Amygdala (tissue), 56 donors: ENCODE results near the gene SORCS2.

Experiments
- DNase-seq, 56 donors: peaks; one replicate each; lab custom pipeline; 2025; lab: John Stamatoyannopoulos, UW

SORCS2 gene

DNA sequence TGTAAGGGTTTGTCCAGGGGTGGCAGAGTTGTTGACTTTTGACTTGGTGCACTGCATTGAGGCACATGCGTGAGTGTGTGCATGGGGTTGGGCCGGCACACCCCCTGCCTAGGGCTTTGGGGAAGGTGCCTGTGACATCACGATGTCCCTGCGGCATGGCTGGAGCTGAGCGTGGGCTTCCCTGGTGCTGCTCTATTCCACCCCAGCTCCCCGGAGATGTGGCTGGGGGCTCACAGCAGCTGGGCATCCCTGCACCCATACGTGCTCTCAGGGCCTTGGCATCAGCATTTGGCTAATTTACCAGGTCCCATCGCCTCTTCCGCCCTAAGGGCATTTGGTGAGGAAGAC, 236.7 kb downstream of the SORCS2 start:
- DNase-seq, result no peak

DNA sequence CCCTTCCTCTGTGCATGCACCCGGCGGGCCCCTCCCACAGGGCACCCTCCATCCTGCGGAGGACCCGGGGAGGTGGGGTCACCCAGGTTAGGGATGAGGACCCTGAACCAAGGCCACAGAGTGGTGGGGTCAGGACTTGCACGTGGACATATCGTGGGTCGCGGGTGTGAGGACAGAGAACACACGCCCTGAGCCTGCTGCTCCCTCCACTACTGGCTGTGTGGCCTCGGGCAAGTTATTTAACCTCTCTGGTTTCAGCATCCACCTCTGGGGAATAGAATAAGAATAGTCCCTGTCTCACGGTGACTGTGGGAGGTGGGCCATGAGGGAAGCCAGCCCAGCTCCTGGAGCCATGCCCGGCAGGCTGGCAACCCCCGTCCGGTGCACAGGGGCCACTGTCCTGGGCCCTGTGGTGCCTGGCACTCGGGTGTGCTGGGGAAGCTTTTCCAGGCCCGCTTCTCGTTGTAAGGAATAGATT, 237.3 kb downstream of the SORCS2 start:
- DNase-seq, result no peak

DNA sequence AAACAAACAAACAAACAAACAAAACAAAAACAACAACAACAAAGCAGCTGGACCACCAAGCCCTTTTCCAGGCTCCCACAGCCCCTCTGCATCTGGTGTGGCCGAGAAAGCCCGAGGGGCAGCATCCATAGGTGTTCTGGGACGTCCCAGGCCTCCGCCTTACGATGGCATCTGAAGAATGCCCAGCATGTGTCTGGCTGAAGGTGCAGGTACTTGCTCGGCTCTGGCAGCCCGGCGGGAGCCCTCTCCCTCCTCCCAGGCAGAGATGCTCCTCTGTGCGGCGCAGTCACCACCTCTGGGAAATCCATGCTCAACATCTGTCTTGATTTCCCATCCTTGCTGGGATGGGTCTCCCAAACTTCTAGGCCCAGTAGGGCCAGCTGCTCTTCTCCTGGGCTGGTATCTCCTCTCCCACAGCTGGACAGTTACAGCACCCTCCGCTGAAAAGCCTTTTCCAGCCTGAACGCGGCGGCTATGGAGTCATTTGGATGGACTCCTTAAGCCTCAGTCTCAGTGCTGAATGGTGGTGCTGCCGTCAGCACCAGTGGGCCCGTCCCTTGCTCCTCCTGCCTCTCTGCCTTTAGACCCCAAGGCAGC, 238.1 kb downstream of the SORCS2 start:
- no peak for DNase-seq

DNA sequence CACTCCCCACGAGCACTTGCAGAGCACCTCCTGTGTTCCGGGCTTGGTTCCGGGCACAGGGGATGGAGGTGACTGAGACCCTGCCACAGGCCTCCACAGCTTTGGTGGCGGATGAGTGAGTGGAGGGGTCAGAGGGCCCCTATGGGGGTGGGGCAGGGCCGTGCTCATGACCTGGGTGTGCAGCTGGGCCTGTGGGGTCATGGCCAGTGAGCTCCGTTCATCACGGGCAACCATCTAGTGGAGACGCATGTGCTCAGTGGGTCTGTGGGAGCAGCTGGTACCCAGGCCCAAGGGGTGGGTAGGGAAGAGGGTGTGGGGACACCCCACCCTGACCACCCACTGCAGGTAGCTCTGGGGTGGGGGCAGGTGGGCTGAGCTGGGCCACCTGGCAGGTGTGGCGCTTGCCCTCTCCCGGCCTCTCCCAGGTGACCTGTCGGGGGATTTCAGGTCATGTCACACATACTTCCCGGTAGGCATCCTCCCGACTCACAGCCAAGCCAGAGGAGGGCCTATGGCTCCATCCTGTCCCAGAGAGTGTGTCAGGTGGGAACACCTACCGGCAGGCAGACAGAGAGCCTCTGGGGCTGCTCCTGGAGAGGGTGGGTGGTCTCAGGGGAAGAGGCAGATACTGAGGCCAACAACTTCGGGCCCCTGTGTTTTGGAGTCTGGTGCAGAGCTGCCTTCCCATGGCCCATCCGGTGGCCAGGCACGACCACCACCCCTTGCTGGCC, 238.8 kb downstream of the SORCS2 start:
- no peak for DNase-seq

DNA sequence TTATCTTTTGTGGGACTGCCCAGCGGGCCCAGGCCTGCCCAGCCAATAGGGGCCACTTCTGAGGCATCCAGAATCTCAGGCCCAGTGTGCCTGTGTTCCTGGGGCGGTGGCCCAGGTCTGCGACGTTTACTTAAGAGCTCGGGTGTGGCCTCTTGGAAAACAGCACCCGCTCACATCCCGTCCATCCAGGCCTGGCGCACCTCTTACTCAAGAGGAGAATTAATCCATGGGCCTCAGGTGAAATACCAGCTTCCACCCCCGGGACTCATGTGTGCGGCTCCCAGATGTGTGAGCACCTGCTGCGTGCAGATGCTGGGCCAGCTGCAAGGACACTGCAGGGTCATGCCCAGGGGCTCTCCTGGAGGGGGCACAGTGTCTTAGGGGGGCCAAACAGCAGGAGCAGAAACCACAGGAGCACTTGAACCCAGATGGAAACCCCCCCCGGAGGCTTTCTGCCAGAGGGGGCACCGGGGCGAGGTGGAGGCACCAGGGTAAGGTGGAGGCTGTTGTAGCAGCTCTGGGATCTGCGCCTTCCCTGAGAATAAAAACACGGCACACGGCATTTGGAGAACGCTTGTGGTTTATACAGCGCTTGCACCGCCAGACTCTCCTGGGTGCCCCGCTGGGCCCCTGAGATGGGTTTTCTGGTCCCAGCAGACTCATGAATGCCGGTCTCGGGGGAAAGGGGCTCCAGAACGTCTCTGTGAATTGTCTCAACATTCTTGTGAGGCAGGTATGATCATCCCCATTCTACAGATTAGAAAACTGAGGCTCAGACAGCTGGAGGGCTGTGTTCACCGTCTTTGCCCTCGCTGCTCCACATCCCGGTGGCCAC, 239.6 kb downstream of the SORCS2 start:
- DNase-seq, result no peak

DNA sequence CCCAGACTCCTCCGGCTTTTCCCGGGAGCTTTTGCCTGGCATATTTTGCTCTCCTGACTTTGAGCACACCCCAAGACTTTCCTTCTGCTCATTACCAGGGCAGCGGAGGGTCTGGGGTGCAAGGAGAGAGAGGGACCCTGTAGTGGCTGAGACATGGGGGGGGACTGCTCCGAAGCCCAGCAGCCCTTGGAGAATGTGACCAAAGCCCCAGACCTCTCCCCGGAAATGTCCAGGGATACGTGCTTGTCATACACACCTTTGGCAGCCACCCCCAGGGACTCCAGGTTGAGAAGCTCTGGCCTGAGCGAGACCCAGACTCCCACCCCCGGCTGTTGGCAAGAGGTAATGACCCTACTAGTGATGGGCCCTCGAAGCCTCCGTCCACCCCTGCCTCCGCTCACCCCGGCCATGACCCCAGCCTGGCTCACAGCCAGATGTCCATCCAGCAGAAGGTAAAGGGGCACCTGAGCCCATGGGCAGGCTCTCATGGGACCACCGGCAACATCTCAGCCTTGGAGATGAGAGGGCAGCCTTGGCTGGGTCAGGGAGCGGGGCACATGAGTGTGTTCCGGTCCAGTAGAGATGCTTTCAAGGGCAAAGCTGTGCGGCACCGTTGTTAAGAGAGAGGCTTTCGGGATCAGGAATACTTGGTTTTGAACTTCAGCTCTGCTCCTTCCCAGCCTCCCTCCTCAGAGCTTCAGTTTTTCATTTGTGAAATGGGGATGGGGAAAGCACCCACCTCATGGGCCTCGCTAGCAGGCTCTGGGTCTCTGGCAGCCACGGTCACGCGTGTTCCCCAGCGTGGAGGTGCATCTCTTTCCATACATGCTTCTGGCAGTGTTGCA, 240.4 kb downstream of the SORCS2 start:
- no peak for DNase-seq

DNA sequence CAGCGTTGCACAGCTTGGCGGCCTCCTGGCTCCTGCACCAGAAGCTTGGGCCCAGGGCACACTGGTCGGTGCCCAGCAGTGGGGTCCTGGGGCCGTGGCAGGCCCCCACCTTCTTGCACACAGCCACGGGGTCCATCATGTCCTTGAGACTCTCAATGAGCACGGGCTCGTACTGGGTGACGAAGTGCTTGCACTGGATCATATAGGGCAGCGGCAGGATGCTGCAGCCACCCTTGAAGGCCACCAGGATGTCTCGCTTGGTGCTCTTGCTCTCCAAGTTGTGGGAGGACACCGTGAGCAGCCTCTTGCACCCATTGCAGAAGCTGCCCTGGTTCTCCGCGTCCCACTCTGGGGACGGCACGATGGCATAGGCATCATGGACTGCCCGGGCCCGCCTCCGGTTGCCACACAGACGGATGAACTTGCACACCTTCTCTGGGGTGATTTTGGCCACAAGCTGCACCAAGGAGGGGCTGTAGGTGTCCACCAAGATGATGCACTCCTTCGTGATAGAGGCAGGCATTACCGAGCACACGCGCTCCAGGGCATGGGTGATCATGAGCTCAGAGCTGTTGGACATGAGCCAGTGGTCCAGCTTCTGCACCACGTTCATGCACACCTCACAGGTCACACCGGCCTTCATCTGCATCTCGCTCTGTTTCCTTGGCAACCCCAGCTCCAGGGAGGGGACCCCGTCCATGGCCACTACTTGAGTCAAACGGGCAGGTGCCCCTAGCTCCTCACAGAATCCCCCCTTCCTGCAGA, 241.2 kb downstream of the SORCS2 start:
- DNase-seq, result no peak

DNA sequence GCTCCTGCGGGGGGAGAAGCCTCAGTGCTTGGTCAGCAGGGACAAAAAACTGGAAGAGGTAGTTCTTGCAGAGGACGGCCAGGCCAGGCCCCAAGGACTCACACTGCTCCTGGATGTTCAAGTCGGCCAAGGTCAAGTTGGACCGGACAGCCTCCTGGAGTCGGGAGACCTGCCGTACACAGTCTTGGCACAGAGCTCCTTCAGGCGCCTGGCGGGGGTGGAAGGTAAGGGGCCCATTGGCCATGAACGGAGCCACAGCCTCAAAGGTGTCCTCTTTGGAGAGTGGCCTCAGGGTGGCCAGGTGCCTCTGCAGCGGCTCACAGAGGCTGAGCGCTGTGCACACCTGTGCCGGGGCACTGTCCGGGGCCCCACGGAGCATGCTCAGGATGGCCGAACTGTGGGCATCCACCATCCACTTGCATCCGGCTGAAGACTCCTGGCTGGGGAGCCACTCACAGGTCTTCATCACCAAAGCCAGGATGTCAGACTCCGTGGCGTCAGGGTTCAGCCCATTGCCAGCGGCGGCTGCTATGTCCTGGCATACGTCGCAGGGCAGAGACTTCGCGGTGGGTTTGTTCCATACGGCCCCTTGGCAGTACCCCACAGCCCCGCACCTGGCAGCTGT, 241.9 kb downstream of the SORCS2 start:
- DNase-seq, result no peak

DNA sequence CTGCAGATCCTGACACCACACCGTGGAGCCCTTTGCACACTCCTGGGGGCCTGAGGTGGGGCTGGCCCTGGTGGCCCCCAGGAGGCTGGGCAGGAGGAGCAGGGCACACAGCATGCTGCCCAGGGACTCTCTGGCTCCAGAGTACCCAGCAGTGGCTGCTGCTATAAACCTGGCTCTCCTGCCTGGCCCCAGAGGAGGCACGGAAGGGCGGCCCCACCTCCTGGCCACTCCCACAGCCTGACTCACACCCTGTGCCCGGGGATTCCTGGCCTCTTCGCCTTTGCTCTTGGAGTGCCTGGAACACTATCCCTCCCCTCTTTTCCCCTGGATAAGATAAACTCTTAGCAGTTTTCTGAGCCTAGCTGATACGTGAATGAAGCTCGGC, 242.4 kb downstream of the SORCS2 start, which contains the start of gene PSAPL1:
PSAPL1 (minus strand) TSS at position 165 of the 385 bp plus-strand sequence; CDS start at position 114, 51 bp downstream.
- DNase-seq, result no peak

DNA sequence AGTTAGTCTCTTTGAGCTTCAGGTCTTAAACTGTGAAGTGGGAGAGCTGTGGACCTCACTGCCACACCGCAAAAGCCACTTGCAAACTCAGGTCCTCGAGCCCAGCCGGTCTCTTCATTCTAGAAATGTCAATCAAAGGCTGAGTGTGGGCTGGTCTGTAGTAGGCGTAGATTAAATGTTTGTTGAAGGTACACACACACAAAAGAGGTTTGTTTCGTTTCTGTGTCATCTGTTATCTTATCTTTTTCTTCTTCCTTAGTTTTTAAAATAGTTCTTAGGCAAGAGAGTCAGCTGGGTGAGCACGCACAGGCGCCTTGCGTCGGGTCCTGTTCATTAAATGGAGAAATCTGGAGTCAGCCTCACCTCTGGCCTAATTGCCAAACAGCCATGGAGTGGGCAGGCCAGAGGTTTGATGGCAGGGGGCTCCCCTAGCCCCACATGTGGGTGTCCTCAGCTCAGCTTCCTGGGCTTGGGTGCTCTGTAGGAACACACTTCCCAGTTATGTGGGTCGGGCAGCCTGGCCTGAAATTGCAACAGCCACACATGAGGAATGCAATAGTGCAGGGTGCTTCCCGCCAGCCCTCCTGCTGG, 243.2 kb downstream of the SORCS2 start:
- DNase-seq, result no peak

DNA sequence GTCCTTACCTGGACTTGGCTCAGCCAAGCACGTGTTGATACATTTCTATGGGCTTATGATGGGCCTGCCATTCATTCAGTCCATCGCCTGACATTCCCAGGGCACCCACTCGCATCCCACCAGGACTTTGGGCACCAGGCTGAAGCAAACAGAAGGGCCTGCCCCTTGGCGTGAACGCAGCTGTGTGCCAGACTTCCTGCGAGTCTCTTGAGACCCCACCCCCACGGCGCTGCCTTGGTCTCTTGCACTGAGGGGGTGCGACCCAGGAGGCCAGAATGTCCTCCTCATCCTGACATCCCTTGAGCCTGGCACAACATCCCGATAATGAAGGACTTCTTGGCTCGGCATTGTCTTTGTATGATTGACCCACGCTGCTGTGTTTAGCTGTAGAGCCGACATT, 243.9 kb downstream of the SORCS2 start:
- no peak for DNase-seq

DNA sequence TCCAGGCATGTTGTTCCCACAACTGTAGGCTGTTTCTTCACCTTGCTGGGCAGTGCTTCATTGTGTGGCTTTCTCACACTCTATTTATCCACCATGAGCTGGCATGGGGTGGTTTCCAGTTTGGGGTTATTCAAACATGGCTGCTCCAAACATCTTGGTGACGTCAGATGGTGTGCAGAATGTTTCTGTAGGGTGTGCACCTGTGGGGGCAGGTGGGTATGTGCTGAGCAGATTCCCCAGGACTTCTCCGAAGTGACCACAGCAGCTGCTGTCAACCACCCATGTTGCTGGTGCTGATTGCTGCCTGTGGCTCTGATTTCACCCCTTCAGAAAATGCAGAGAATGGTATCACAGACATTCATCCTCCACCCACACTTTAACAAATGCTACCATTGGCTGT, 247.4 kb downstream of the SORCS2 start:
- no peak for DNase-seq

DNA sequence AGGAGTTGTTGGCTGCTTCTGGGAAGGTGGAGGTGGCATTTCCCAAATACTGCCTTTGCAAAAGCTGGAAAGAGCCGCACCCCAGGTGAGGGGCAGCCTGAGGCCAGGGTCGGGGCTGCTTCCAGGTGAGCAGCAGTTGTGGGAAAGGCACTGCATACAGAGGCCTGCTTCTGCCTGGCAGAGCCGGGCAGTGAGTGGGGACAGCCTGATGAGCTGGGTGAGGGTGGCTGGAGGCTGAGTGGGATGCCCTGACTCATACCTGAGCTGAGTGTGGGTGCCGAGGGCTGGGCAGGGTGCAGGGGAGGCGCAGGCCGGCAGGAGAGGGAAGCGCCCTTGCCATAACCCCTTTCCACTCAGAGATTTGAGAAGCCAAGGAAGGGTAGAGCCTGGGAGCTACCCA, 248.9 kb downstream of the SORCS2 start:
- no peak for DNase-seq

DNA sequence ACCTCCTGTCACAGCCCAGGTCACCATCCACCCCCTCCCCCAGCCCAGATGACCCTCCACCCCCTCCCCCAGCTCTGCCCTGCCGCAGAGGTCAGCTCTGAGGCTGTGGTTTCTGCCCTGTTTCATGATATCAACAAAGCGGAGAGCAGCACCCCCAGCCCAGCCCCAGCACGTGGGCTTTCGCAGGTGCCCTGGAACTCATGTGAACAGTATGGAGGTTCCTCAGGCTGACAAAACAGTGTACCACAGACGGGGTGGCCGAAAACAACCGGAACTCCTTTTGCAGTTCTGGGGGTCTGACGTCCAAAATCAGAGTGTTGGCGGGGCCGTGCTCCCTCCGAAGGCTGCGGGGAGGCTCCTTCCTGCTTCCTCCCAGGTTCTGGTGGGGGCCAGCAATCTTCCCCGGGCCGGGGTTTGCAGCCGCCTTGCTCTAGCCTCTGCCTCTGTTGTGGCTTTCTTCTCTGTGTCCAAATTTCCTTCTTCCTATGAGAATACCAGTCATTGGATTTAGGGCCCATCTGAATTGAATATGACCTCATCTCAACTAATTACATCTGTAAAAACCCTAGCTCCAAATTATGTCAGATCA, 250.3 kb downstream of the SORCS2 start:
- no peak for DNase-seq

DNA sequence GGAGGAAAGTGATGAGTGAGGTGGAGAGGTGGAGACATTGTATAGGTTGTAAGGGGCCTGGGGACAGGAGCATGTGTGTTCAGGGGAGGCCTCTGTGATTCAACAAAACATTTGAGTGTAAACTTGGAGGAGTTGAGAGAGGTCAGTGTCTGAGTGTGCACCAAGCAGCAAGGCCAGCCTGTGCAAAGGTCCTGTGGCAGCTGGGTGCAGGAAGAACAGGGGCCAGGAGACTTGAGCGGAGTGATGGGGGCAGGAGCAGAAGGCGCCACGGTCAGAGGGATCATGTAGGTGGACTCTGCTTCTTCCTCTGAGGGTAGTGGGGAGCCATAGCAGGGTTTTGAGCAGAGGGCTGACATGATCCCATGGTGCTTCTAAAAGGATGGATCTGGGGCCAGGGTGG, 252.0 kb downstream of the SORCS2 start:
- DNase-seq, result no peak

DNA sequence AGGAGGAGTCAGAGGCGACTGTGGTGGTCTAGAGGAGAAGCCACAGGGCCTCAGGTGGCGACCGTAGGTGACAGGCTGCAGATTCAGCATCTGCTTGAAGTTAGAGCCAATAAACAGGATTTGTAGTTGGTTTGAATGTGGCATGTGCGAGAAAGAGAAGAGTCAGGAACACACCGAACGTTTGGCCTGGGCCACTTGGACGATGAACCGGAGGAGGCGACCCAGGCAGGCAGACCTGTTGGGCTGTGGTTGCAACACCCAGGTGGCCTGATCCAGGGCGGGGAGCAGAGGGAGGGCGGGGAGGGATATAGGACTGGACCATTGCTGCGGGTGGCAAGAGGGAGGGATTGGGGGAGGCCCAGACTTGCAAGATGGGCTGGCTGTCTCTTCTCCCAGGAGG, 252.4 kb downstream of the SORCS2 start:
- no peak for DNase-seq

DNA sequence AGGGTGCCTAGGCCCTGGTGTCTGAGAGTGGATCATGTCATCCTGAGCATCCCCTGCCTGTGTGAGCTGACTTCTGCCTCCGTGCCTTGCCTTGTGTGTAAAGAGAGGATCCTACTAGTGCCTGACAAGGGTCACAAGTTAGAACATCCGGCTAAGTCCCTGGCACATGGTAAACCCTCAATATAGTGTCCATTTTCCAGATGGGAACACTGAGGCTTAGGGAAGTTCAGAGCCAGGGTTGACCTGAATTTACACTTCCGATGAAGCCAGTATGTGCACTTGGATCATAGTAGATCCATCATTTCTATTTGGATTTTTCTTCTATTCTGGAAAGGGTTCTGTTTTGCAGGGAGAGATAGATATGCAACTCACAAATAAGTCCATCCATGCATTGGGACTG, 254.9 kb downstream of the SORCS2 start:
- DNase-seq, result no peak

DNA sequence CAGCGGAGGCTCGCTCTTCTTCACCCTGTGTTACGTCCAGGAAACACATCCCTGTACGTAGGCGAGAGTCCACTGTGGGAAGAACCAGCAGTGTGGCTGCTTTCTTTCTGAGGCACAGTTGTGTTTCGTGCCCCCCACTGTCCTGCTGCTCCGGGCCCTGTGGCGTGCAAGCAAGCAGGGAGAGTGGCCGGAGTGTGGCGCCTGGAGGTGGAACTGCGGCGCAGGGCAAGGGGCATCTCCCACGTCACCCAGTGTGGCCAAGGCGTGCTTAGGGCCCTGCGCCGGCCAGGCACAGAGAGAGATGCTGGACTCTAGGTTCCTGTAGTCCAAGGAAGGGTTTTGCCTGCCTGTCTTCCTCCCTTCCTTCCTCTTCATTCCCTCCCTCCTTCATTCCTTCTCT, 255.7 kb downstream of the SORCS2 start:
- no peak for DNase-seq
